OCI-LY1 (cell line): ENCODE measurements around the gene CCL20.

Experiments
- EZH2 ChIP-seq: fragments of 200-600 bp; sonication (generic), shearing (Covaris generic); IDR thresholded peaks from 2 replicates; pipeline ENCODE4 v1.8.0; 2017; ENCODE audit warnings: borderline replicate concordance, mixed run types, mild to moderate bottlenecking, antibody characterized with exemption, low read length, moderate library complexity, mixed read lengths
- TF ChIP-seq, protein P1 (sequence below): fragments of 200-600 bp; sonication (generic), shearing (Covaris generic); IDR thresholded peaks from 2 replicates; pipeline ENCODE4 v1.5.1; 2017; ENCODE audit warnings: mild to moderate bottlenecking, antibody characterized with exemption, low read length, moderate library complexity, mixed read lengths

DNA sequence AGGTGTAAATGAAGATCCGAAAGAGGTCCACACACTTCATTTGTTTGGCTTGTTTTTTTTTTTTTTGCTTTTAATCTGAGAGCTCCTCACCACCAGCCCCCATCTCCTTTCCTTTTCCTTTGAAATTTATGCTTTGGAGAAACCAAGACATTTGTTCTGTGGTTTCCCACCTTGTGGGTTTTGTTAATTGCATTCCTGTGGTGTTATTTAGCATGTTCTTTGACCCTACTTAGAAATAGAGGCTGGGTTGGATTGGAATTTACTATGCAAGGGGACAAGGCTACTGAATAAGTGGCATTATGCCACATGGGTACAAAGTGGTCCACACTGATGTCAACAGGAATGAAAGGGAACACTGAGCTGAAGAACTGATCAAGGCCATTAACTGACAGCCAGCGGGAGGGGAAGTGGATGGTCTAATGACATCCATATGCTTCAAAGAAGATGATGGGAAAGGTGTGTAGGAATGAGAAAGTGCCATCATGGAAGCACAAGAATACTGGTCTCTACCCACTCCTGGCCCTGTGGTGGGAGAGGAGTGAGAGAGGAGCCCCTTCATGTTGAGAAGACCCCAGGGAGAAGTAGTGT, 8.9 kb downstream of the CCL20 start:
- TF ChIP-seq, protein P1, sequence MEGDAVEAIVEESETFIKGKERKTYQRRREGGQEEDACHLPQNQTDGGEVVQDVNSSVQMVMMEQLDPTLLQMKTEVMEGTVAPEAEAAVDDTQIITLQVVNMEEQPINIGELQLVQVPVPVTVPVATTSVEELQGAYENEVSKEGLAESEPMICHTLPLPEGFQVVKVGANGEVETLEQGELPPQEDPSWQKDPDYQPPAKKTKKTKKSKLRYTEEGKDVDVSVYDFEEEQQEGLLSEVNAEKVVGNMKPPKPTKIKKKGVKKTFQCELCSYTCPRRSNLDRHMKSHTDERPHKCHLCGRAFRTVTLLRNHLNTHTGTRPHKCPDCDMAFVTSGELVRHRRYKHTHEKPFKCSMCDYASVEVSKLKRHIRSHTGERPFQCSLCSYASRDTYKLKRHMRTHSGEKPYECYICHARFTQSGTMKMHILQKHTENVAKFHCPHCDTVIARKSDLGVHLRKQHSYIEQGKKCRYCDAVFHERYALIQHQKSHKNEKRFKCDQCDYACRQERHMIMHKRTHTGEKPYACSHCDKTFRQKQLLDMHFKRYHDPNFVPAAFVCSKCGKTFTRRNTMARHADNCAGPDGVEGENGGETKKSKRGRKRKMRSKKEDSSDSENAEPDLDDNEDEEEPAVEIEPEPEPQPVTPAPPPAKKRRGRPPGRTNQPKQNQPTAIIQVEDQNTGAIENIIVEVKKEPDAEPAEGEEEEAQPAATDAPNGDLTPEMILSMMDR, result no peak
- TF ChIP-seq EZH2, result no peak
